ENCODE measurements around the gene CHN1. TPM values are rescaled to one million over a fixed set of nuclear protein-coding genes. Genes with fewer than 3 reads are reported as not detected.

Gene CHN1
- total RNA-seq, 1 donor from 2014 or later = 61.0 TPM

DNA sequence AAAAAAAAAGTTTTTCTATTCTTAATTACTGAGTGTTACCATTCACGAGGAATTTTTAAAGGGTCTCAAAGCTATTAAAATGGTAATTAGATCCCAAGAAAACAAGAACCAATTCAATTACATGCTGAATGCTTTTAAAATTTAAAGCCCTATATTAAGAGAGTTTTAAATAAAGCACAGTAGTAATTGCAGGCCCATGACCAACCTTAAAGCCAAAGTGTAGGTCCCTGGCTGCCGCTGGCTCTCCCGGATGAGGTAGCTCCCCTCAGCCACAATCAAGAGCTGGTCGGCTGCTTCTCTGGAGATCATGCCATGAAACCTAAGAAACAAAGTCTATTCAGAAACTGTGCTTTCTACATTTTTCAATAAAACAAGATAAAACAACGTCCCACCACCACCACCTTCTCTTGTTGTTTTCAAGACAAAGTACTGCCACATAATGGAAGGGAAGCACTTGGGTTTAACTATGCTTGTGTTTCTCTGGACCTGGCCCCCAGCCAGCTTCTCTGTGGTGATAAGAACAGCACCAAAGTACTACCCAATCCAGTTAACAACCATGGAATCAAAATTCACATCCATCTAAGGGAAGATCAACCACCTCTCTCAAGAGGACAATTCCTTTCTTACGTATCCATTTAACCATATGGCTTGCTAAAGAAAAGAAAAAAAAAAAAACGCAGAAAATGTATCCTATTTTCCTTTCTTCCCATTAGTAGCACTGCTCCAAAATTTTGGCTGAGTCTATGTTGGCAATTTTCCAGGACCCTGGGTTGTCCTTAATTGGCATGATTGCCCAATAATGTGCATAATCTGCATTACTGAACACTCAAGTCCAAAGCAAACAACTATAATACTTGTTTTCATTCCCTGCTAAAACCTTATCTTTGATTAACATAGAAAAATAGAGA, 90.1 kb downstream of the CHN1 start:
- TF ChIP-seq, protein P1, sequence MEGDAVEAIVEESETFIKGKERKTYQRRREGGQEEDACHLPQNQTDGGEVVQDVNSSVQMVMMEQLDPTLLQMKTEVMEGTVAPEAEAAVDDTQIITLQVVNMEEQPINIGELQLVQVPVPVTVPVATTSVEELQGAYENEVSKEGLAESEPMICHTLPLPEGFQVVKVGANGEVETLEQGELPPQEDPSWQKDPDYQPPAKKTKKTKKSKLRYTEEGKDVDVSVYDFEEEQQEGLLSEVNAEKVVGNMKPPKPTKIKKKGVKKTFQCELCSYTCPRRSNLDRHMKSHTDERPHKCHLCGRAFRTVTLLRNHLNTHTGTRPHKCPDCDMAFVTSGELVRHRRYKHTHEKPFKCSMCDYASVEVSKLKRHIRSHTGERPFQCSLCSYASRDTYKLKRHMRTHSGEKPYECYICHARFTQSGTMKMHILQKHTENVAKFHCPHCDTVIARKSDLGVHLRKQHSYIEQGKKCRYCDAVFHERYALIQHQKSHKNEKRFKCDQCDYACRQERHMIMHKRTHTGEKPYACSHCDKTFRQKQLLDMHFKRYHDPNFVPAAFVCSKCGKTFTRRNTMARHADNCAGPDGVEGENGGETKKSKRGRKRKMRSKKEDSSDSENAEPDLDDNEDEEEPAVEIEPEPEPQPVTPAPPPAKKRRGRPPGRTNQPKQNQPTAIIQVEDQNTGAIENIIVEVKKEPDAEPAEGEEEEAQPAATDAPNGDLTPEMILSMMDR (conservative IDR thresholded peaks at IDR 0.05) = no peak
- Mint-ChIP-seq H3K27ac (ENCODE audit: unreplicated experiment) (no peak overlapping the region), H3K4me1 (peaks cover 11% of the 10 kb centered on the region), H3K27me3 (ENCODE audit: low read depth) (no peaks in the 10 kb centered on the region), H3K36me3 (ENCODE audit: low read depth) (peaks cover 19% of the 10 kb centered on the region), H3K9me3 (no peaks in the 10 kb centered on the region), H3K4me3 (no peak overlapping the region)
- DNase-seq (ENCODE audit: low read depth, low spot score) = no peak

- Mint-ChIP-seq H3K36me3 (ENCODE audit: low read depth) (peaks cover 19% of the 10 kb centered on the region), H3K9me3 (no peaks in the 10 kb centered on the region), H3K4me3 (no peak overlapping the region), H3K27ac (ENCODE audit: unreplicated experiment) (no peak overlapping the region), H3K4me1 (peaks cover under 1% of the 10 kb centered on the region), H3K27me3 (ENCODE audit: low read depth) (no peaks in the 10 kb centered on the region)
- TF ChIP-seq, protein P1 (conservative IDR thresholded peaks at IDR 0.05) = no peak
- DNase-seq (ENCODE audit: low read depth, low spot score) = no peak
Observed at GRCh38 chr2:174908284-174908683, 96.9 kb downstream of the CHN1 start.

GRCh38 chr2:174903264-174903556, 102.0 kb downstream of the CHN1 start:
- Mint-ChIP-seq H3K36me3 (ENCODE audit: low read depth) (peaks cover 8% of the 10 kb centered on the region), H3K4me3 (no peak overlapping the region), H3K9me3 (no peaks in the 10 kb centered on the region), H3K4me1 (peaks cover 9% of the 10 kb centered on the region), H3K27ac (ENCODE audit: unreplicated experiment) (no peak overlapping the region), H3K27me3 (ENCODE audit: low read depth) (no peaks in the 10 kb centered on the region)
- TF ChIP-seq, protein P1 (conservative IDR thresholded peaks at IDR 0.05) = no peak
- no peak for DNase-seq (ENCODE audit: low read depth, low spot score)

- peaks cover 8% of the 10 kb centered on the region for H3K36me3 Mint-ChIP-seq (ENCODE audit: low read depth)
- H3K27ac Mint-ChIP-seq (ENCODE audit: unreplicated experiment) = no peak overlapping the region
- H3K4me3 Mint-ChIP-seq = no peak overlapping the region
- TF ChIP-seq, protein P1 (conservative IDR thresholded peaks at IDR 0.05) = no peak
- no peaks in the 10 kb centered on the region for H3K9me3 Mint-ChIP-seq
- no peaks in the 10 kb centered on the region for H3K27me3 Mint-ChIP-seq (ENCODE audit: low read depth)
- no peak for DNase-seq (ENCODE audit: low read depth, low spot score)
- H3K4me1 Mint-ChIP-seq = peaks cover 9% of the 10 kb centered on the region
Observed at GRCh38 chr2:174902506-174903263, 102.5 kb downstream of the CHN1 start.

DNA sequence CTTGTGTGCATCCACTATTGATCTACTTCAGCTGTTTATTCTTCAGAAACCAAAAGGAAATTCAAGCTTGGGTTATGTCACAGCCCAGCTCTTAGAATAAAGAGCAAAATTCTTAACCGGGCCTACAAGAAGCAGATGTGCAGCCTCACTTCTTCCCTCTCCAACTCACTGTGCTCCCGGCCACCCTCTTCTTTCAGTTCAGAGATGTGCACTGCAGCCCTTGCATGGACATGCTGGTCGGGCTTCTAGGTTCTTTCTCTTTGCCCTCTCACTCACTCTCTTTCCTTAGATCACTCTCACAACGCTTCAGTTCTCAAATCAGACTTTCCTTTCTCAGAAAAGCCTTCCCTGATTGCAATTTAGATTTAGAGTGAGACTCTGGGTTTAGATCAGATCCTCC, 104.1 kb downstream of the CHN1 start:
- Mint-ChIP-seq H3K4me3 (no peak overlapping the region), H3K36me3 (ENCODE audit: low read depth) (peaks cover 3% of the 10 kb centered on the region), H3K4me1 (peaks cover 9% of the 10 kb centered on the region), H3K27ac (ENCODE audit: unreplicated experiment) (no peak overlapping the region), H3K9me3 (no peaks in the 10 kb centered on the region), H3K27me3 (ENCODE audit: low read depth) (no peaks in the 10 kb centered on the region)
- no peak for DNase-seq (ENCODE audit: low read depth, low spot score)
- TF ChIP-seq, protein P1 (conservative IDR thresholded peaks at IDR 0.05) = no peak

All from neural crest cell (in vitro differentiated cells).